ENCODE results near the gene CASZ1.

The CASZ1 gene

GRCh38 chr1:10701145-10701544 lies 95.3 kb downstream of the CASZ1 start:
- no peak for TF ChIP-seq GATA2 (IDR thresholded peaks at IDR 0.05; ENCODE audit: low read depth, low read length)
- no peak for TF ChIP-seq GATA3 (IDR thresholded peaks at IDR 0.05; ENCODE audit: low read depth, low read length)

- TF ChIP-seq GATA2 (IDR thresholded peaks at IDR 0.05; ENCODE audit: low read depth, low read length): no peak
- TF ChIP-seq GATA3 (IDR thresholded peaks at IDR 0.05; ENCODE audit: low read depth, low read length): no peak
Measured at GRCh38 chr1:10699470-10699835, 97.0 kb downstream of the CASZ1 start.

- TF ChIP-seq GATA2 (IDR thresholded peaks at IDR 0.05; ENCODE audit: low read depth, low read length): no peak
- no peak for TF ChIP-seq GATA3 (IDR thresholded peaks at IDR 0.05; ENCODE audit: low read depth, low read length)
Measured at GRCh38 chr1:10698726-10699469, 97.5 kb downstream of the CASZ1 start.

- TF ChIP-seq GATA2 (IDR thresholded peaks at IDR 0.05; ENCODE audit: low read depth, low read length) (no peak), GATA3 (IDR thresholded peaks at IDR 0.05; ENCODE audit: low read depth, low read length) (no peak)
Measured at GRCh38 chr1:10697621-10698160, 98.8 kb downstream of the CASZ1 start.

- TF ChIP-seq GATA2 (IDR thresholded peaks at IDR 0.05; ENCODE audit: low read depth, low read length): no peak
- no peak for TF ChIP-seq GATA3 (IDR thresholded peaks at IDR 0.05; ENCODE audit: low read depth, low read length)
Measured at GRCh38 chr1:10696977-10697376, 99.5 kb downstream of the CASZ1 start.

- TF ChIP-seq GATA3 (IDR thresholded peaks at IDR 0.05; ENCODE audit: low read depth, low read length) (no peak), GATA2 (IDR thresholded peaks at IDR 0.05; ENCODE audit: low read depth, low read length) (no peak)
Measured at GRCh38 chr1:10694633-10695627, 101.5 kb downstream of the CASZ1 start.

- TF ChIP-seq GATA2 (IDR thresholded peaks at IDR 0.05; ENCODE audit: low read depth, low read length) (no peak), GATA3 (IDR thresholded peaks at IDR 0.05; ENCODE audit: low read depth, low read length) (no peak)
Measured at GRCh38 chr1:10694274-10694632, 102.2 kb downstream of the CASZ1 start.

- TF ChIP-seq GATA2 (IDR thresholded peaks at IDR 0.05; ENCODE audit: low read depth, low read length) (no peak), GATA3 (IDR thresholded peaks at IDR 0.05; ENCODE audit: low read depth, low read length) (no peak)
Measured at GRCh38 chr1:10693497-10694273, 102.8 kb downstream of the CASZ1 start.

- TF ChIP-seq GATA3 (IDR thresholded peaks at IDR 0.05; ENCODE audit: low read depth, low read length): no peak
- TF ChIP-seq GATA2 (IDR thresholded peaks at IDR 0.05; ENCODE audit: low read depth, low read length): no peak
Measured at GRCh38 chr1:10693152-10693496, 103.3 kb downstream of the CASZ1 start.

- TF ChIP-seq GATA3 (IDR thresholded peaks at IDR 0.05; ENCODE audit: low read depth, low read length): no peak
Measured at GRCh38 chr1:10692401-10693021, 103.9 kb downstream of the CASZ1 start.

GRCh38 chr1:10691740-10692125 lies 104.7 kb downstream of the CASZ1 start:
- TF ChIP-seq GATA3 (IDR thresholded peaks at IDR 0.05; ENCODE audit: low read depth, low read length) (no peak), GATA2 (IDR thresholded peaks at IDR 0.05; ENCODE audit: low read depth, low read length) (no peak)

GRCh38 chr1:10691075-10691739 lies 105.2 kb downstream of the CASZ1 start:
- TF ChIP-seq GATA2 (IDR thresholded peaks at IDR 0.05; ENCODE audit: low read depth, low read length) (no peak), GATA3 (IDR thresholded peaks at IDR 0.05; ENCODE audit: low read depth, low read length) (no peak)

GRCh38 chr1:10690484-10690883 lies 106.0 kb downstream of the CASZ1 start:
- TF ChIP-seq GATA3 (IDR thresholded peaks at IDR 0.05; ENCODE audit: low read depth, low read length) (no peak), GATA2 (IDR thresholded peaks at IDR 0.05; ENCODE audit: low read depth, low read length) (no peak)

Data from SH-SY5Y (cell line).